Left ventricle myocardium inferior (tissue), 1 donor: ENCODE data around the gene MCTP2. TPM values are rescaled to one million over a fixed set of nuclear protein-coding genes. Genes with fewer than 3 reads are reported as not detected.

ENCODE experiments used
- DNase-seq: peaks from one replicate; pipeline ENCODE4 v3.0.0-alpha.2; 2020
- H3K27ac ChIP-seq: fragments of 200-600 bp; replicated peaks from 2 replicates; pipeline ENCODE4 v1.8.0; 2021
- H3K27me3 ChIP-seq: fragments of 200-600 bp; 2 replicates; pipeline ENCODE4 v1.8.0; 2021; ENCODE audit warnings: low read depth
- H3K36me3 ChIP-seq: fragments of 200-600 bp; 2 replicates; pipeline ENCODE4 v1.8.0; 2021
- H3K4me1 ChIP-seq: fragments of 200-600 bp; 2 replicates; pipeline ENCODE4 v1.8.0; 2021
- H3K4me3 ChIP-seq: fragments of 200-600 bp; 2 replicates; pipeline ENCODE4 v1.8.0; 2021; ENCODE audit warnings: mild to moderate bottlenecking, moderate library complexity
- H3K9me3 ChIP-seq: fragments of 200-600 bp; replicated peaks from 2 replicates; pipeline ENCODE4 v1.8.0; 2021
- CTCF ChIP-seq: fragments of 200-600 bp; IDR thresholded peaks from 2 replicates; pipeline ENCODE4 v1.8.0; 2021; ENCODE audit warnings: antibody characterized with exemption, mild to moderate bottlenecking, borderline replicate concordance
- intact Hi-C: fragments of 100-400 bp; cut with micrococcal nuclease; formaldehyde crosslinking; loops from one replicate; pipeline ENCODE4 v1.11.0; 2022
- total RNA-seq: library from RNA; stranded (reverse); fragmentation: NEBNext Ultra II Directional; extraction: Animal tissue kit (Norgen Biotek cat#: 25700); gene quantifications from one replicate; pipeline ENCODE4 v1.2.1, GENCODE V29; 2021
- donor health status: DM: no; HTN: yes; CAD: no; lungs with severe emphysema.

The MCTP2 gene
- total RNA-seq, 1 donor from 2014 or later = 1.0 TPM

- Histone ChIP-seq H3K27me3 (no peaks in the 10 kb centered on the region), H3K27ac (no peak overlapping the region), H3K4me1 (no peaks in the 10 kb centered on the region), H3K36me3 (no peaks in the 10 kb centered on the region), H3K4me3 (no peak overlapping the region), H3K9me3 (no peaks in the 10 kb centered on the region)
- no peak for DNase-seq
- TF ChIP-seq CTCF = no peak
- intact Hi-C loops = no loop called here
Observed at GRCh38 chr15:94446441-94446840, 215.1 kb downstream of the MCTP2 start.

GRCh38 chr15:94451466-94451865 is 220.1 kb downstream of the MCTP2 start:
- DNase-seq = no peak
- Histone ChIP-seq H3K27ac (no peak overlapping the region), H3K36me3 (no peaks in the 10 kb centered on the region), H3K9me3 (peaks cover 13% of the 10 kb centered on the region), H3K4me3 (no peak overlapping the region), H3K4me1 (no peaks in the 10 kb centered on the region), H3K27me3 (no peaks in the 10 kb centered on the region)
- intact Hi-C loops = no loop called here
- TF ChIP-seq CTCF = no peak

GRCh38 chr15:94453227-94453988 is 222.0 kb downstream of the MCTP2 start:
- Histone ChIP-seq H3K9me3 (peaks cover 13% of the 10 kb centered on the region), H3K4me1 (no peaks in the 10 kb centered on the region), H3K4me3 (no peak overlapping the region), H3K36me3 (no peaks in the 10 kb centered on the region), H3K27ac (no peak overlapping the region), H3K27me3 (no peaks in the 10 kb centered on the region)
- TF ChIP-seq CTCF = no peak
- intact Hi-C loops = no loop called here
- no peak for DNase-seq

GRCh38 chr15:94455297-94455696 is 223.9 kb downstream of the MCTP2 start:
- H3K4me3 ChIP-seq = no peak overlapping the region
- H3K27ac ChIP-seq = no peak overlapping the region
- peaks cover 13% of the 10 kb centered on the region for H3K9me3 ChIP-seq
- no peak for TF ChIP-seq CTCF
- DNase-seq = no peak
- no peaks in the 10 kb centered on the region for H3K4me1 ChIP-seq
- intact Hi-C loops = no loop called here
- peaks cover 7% of the 10 kb centered on the region for H3K27me3 ChIP-seq
- H3K36me3 ChIP-seq = no peaks in the 10 kb centered on the region

- Histone ChIP-seq H3K27me3 (peaks cover 7% of the 10 kb centered on the region), H3K4me3 (no peak overlapping the region), H3K27ac (no peak overlapping the region), H3K4me1 (no peaks in the 10 kb centered on the region), H3K36me3 (no peaks in the 10 kb centered on the region), H3K9me3 (peaks cover 13% of the 10 kb centered on the region)
- intact Hi-C loops = no loop called here
- TF ChIP-seq CTCF = no peak
- DNase-seq = no peak
Observed at GRCh38 chr15:94456226-94456625, 224.9 kb downstream of the MCTP2 start.
